Pancreas (tissue), 10 donors: ENCODE measurements around the gene URB2. TPM values are rescaled to one million over a fixed set of nuclear protein-coding genes. Genes with fewer than 3 reads are reported as not detected.
"Not testable (repeated sequence)": the region's sequence is repeated elsewhere in the genome, so short reads cannot be mapped to it uniquely, and the experiment has no call there.

Experiments used
- ATAC-seq, 4 donors: fragments of 200-7000 bp; cut with Tn5 transposase; one replicate each; pipeline versions ENCODE4 v1.8.0 to v1.9.1; 2020; ENCODE audit warnings: mild to moderate bottlenecking in 4 of 4, moderate library complexity in 4 of 4
- DNase-seq, 6 donors: peaks; one replicate each; pipeline ENCODE4 v3.0.0-alpha.2; 2020
- FAIRE-seq: peaks from 2 replicates; lab custom pipeline; 2012; peaks lifted over from hg19 to GRCh38; lab: Jason Lieb, UNC
- H3K27ac ChIP-seq, 4 donors: fragments of 200-600 bp; sonication (generic); 1 replicate in 3 of 4; 2 replicates in 1 of 4; pipeline versions ENCODE4 v1.5.0 to v1.8.0; 2020
- H3K27me3 ChIP-seq, 4 donors: fragments of 200-600 bp; one replicate each; pipeline ENCODE4 v1.8.0; 2021
- H3K36me3 ChIP-seq, 3 donors: fragments of 200-600 bp; sonication (generic) in 1 of 3; one replicate each; pipeline versions ENCODE4 v1.5.0 to v1.8.0; 2020 to 2021
- H3K4me1 ChIP-seq, 3 donors: fragments of 200-600 bp; one replicate each; pipeline ENCODE4 v1.8.0; 2021
- H3K4me3 ChIP-seq, 4 donors: fragments of 200-600 bp; sonication (generic) in 2 of 4; one replicate each; pipeline versions ENCODE4 v1.5.0 to v1.8.0; 2020 to 2021
- H3K9me3 ChIP-seq, 4 donors: fragments of 200-600 bp; one replicate each; pipeline ENCODE4 v1.8.0; 2021
- CTCF ChIP-seq, 4 donors: fragments of 200-600 bp; sonication (generic) in 3 of 4; IDR thresholded peaks; one replicate each; pipeline versions ENCODE4 v1.5.0 to v1.8.0; 2021; ENCODE audit warnings: antibody characterized with exemption in 4 of 4
- WGBS, 2 donors: extraction: QIAGEN DNeasy Blood & Tissue Kit; methylation state at CpG; one replicate each; pipeline ENCODE4 v1.1.7; 2013; 5-methylcytosine and 5-hydroxymethylcytosine counted together
- intact Hi-C, 3 donors: fragments of 100-400 bp; cut with DNase I; formaldehyde crosslinking; loops; one replicate each; pipeline versions ENCODE4 v1.11.1 to v1.14.2; 2022
- polyA plus RNA-seq, 2 donors: library from polyadenylated mRNA; stranded (reverse); fragments of 200-250 nt; gene quantifications; one replicate each; pipeline ENCODE4 v1.2.3, GENCODE V29; 2013
- total RNA-seq, 6 donors: library from RNA; stranded (reverse); fragmentation: NEBNext Ultra II Directional in 4 of 6; extraction: Animal tissue kit (Norgen Biotek cat#: 25700) in 4 of 6; gene quantifications; one replicate each; pipeline versions ENCODE4 v1.2.1 to v1.2.4, GENCODE V29; 2021 to 2023
- donor health status: healthy with polysubstance abuse.
- donor health status: DM: no; HTN: no; CAD: no; lungs with moderate emphysema.
- donor health status: DM: no; HTN: no; CAD: no.
- donor health status: control.
- donor health status: control.
- donor health status: Bipolar disorder and iron deficiency.
- donor health status: DM: yes; HTN: yes; CAD: no.
- donor health status: DM: no; HTN: no; CAD: no.
- donor health status: DM: no; HTN: no; CAD: no.
- donor health status: DM: yes; HTN: yes; CAD: no.

The URB2 gene
- total and polyA plus RNA-seq, 8 donors, result 2.0 to 4.7 (median 3.0) TPM

- whole genome bisulfite sequencing, 2 donors, result 80 to 94% methylated on average over 12 of the region's 12 CpGs
- no peak overlapping the region for H3K4me3 ChIP-seq
- DNase-seq (no peak), ATAC-seq (no peak), FAIRE-seq (no peak)
- intact Hi-C loops, result no loop called here
- no peaks in the 10 kb centered on the region for H3K27me3 ChIP-seq
- H3K9me3 ChIP-seq, result no peaks in the 10 kb centered on the region
- no peaks in the 10 kb centered on the region for H3K4me1 ChIP-seq
- peaks cover 0 to 18% (median 6%) of the 10 kb centered on the region in 3 donors for H3K36me3 ChIP-seq
- H3K27ac ChIP-seq, result no peak overlapping the region
- no peak for TF ChIP-seq CTCF (IDR thresholded peaks at IDR 0.05)
These were observed 32.2 kb upstream of the URB2 start for GRCh38 chr1:229593800-229594199.

- DNase-seq (peak in 1 of 6 donors; percentile 47), FAIRE-seq (no peak), ATAC-seq (no peak)
- intact Hi-C loops, result no loop called here
- WGBS, 2 donors, result 93 to 94% methylated on average over 34 of the region's 34 CpGs
- TF ChIP-seq CTCF (IDR thresholded peaks at IDR 0.05), result no peak
- no peak overlapping the region for H3K27ac ChIP-seq
- H3K27me3 ChIP-seq, result no peaks in the 10 kb centered on the region
- peaks cover 0 to 18% (median 6%) of the 10 kb centered on the region in 3 donors for H3K36me3 ChIP-seq
- no peak overlapping the region for H3K4me3 ChIP-seq
- no peaks in the 10 kb centered on the region for H3K9me3 ChIP-seq
- H3K4me1 ChIP-seq, result no peaks in the 10 kb centered on the region
These were observed 31.6 kb upstream of the URB2 start for GRCh38 chr1:229594227-229595008.

GRCh38 chr1:229595876-229596275 lies 30.2 kb upstream of the URB2 start:
- DNase-seq, H3K9me3 ChIP-seq, H3K27ac ChIP-seq, H3K27me3 ChIP-seq, H3K4me1 ChIP-seq, H3K4me3 ChIP-seq, FAIRE-seq, ATAC-seq, intact Hi-C loops: not testable (repeated sequence)
- H3K36me3 ChIP-seq, result peaks cover 0 to 22% (median 6%) of the 10 kb centered on the region in 3 donors
- WGBS, 2 donors, result 96 to 97% methylated on average over 7 of the region's 7 CpGs

GRCh38 chr1:229596925-229597699 lies 28.9 kb upstream of the URB2 start:
- no peaks in the 10 kb centered on the region for H3K4me1 ChIP-seq
- H3K9me3 ChIP-seq, result no peaks in the 10 kb centered on the region
- peaks cover 0 to 31% (median 6%) of the 10 kb centered on the region in 3 donors for H3K36me3 ChIP-seq
- 78 to 85% methylated on average over 7 of the region's 7 CpGs for WGBS, 2 donors
- H3K27ac ChIP-seq, result peak overlapping the region in 2 of 4 donors; percentile 21 to 47
- DNase-seq (peak in 3 of 6 donors; percentile 11 to 18 (median 15)), FAIRE-seq (peak; percentile 56), ATAC-seq (peak in 3 of 4 donors; percentile 46 to 72 (median 63))
- intact Hi-C loops, result no loop called here
- no peak for TF ChIP-seq CTCF (IDR thresholded peaks at IDR 0.05)
- H3K4me3 ChIP-seq, result no peak overlapping the region
- no peaks in the 10 kb centered on the region for H3K27me3 ChIP-seq

- no peak for TF ChIP-seq CTCF (IDR thresholded peaks at IDR 0.05)
- FAIRE-seq (no peak), DNase-seq (no peak), ATAC-seq (no peak)
- no peaks in the 10 kb centered on the region for H3K9me3 ChIP-seq
- 83 to 87% methylated on average over 3 of the region's 3 CpGs for WGBS, 2 donors
- no peak overlapping the region for H3K4me3 ChIP-seq
- H3K27ac ChIP-seq, result peak overlapping the region in 2 of 4 donors; percentile 21 to 47
- H3K36me3 ChIP-seq, result peaks cover 0 to 33% (median 6%) of the 10 kb centered on the region in 3 donors
- H3K27me3 ChIP-seq, result no peaks in the 10 kb centered on the region
- no peaks in the 10 kb centered on the region for H3K4me1 ChIP-seq
- intact Hi-C loops, result no loop called here
These were observed 28.2 kb upstream of the URB2 start for GRCh38 chr1:229597877-229598276.
